ENCODE measurements around the gene GRK7. TPM values are rescaled to one million over a fixed set of nuclear protein-coding genes. Genes with fewer than 3 reads are reported as not detected.
A peak's percentile ranks its signal among the peaks of the same experiment; 100 is the strongest.

The GRK7 gene
- total and polyA plus RNA-seq, 2 of the 13 experiments (the other 11 are each of a cell fraction or from before 2014, with no cell fraction given), result not detected

GRCh38 chr3:141792495-141792894 is 29.3 kb downstream of the GRK7 start:
- intact Hi-C loops (cut with micrococcal nuclease; ENCODE audit: unreplicated experiment), result no loop called here
- Histone ChIP-seq H3K4me1 (ENCODE audit: insufficient read depth, low read length) (peaks cover 22% of the 10 kb centered on the region), H3K79me2 (ENCODE audit: insufficient read depth, low read length) (no peaks in the 10 kb centered on the region), H2AFZ (ENCODE audit: low read length) (no peak overlapping the region), H3K27ac (ENCODE audit: extremely low read length, insufficient read depth, low read length) (no peak overlapping the region), H4K20me1 (ENCODE audit: insufficient read depth, low read length) (no peaks in the 10 kb centered on the region), H3K9me3 (ENCODE audit: low read length) (no peaks in the 10 kb centered on the region), H3K36me3 (replicated peaks in 1 of 2; ENCODE audit: control insufficient read depth in 1 of 2, insufficient read depth in 2 of 2, low read length in 2 of 2) (no peaks in the 10 kb centered on the region), H3K9ac (ENCODE audit: insufficient read depth, low read depth, low read length) (no peak overlapping the region), H3K4me3 (replicated peaks in 1 of 3; ENCODE audit: insufficient read depth in 1 of 3, low read depth in 2 of 3, low read length in 3 of 3) (no peak overlapping the region), H3K27me3 (ENCODE audit: control insufficient read depth in 1 of 2, insufficient read depth in 2 of 2, low read length in 2 of 2) (peaks cover 0 to 6% of the 10 kb centered on the region in 2 experiments; a peak in 1 of 5 replicates), H3K4me2 (ENCODE audit: low read depth, low read length) (no peak overlapping the region)
- ATAC-seq (no peak), FAIRE-seq (no peak), DNase-seq (ENCODE audit: low spot score) (no peak)
- no TSS peak for BruUV-seq (replicated peaks)
- POLR2A ChIA-PET, result no interaction called here
- CTCF ChIA-PET (ENCODE audit: low intra/inter-chr PET ratio, low total read pairs), result no interaction called here
- TF ChIP-seq SKI (IDR thresholded peaks at IDR 0.05; ENCODE audit: partially characterized antibody), result no peak
- 0 out of 2 replicates have a peak, but pooled peaks have one; percentile 13 for TF ChIP-seq CEBPB (IDR thresholded peaks at IDR 0.05; ENCODE audit: borderline replicate concordance, low read depth, low read length)
- 90% methylated on average over 1 of the region's 1 CpG for WGBS (ENCODE audit: low lambda C conversion rate)
- in situ Hi-C loops (cut with HindIII; ENCODE audit: extremely low pct_ligation_motif_present, low pct_unique_long_range_greater_than_20kb), result no loop called here

- no peak overlapping the region for H3K9ac ChIP-seq (ENCODE audit: insufficient read depth, low read depth, low read length)
- DNase-seq (ENCODE audit: low spot score), result no peak
- H3K4me2 ChIP-seq (ENCODE audit: low read depth, low read length), result no peak overlapping the region
- H3K27me3 ChIP-seq (ENCODE audit: control insufficient read depth in 1 of 2, insufficient read depth in 2 of 2, low read length in 2 of 2), result peaks cover 0 to 9% of the 10 kb centered on the region in 2 experiments; a peak in 2 of 5 replicates
- peaks cover 32% of the 10 kb centered on the region for H3K4me1 ChIP-seq (ENCODE audit: insufficient read depth, low read length)
- H4K20me1 ChIP-seq (ENCODE audit: insufficient read depth, low read length), result no peaks in the 10 kb centered on the region
- H3K4me3 ChIP-seq (replicated peaks in 1 of 3; ENCODE audit: insufficient read depth in 1 of 3, low read depth in 2 of 3, low read length in 3 of 3), result no peak overlapping the region
- H2AFZ ChIP-seq (ENCODE audit: low read length), result no peak overlapping the region
- ChIA-PET CTCF (ENCODE audit: low intra/inter-chr PET ratio, low total read pairs) (no interaction called here), POLR2A (no interaction called here)
- 13% methylated on average over 5 of the region's 8 CpGs for WGBS (ENCODE audit: low lambda C conversion rate)
- no TSS peak for BruUV-seq (replicated peaks)
- TF ChIP-seq ATF4 (CRISPR knock-in tag; IDR thresholded peaks at IDR 0.05) (no peak), YY1 (IDR thresholded peaks at IDR 0.05; ENCODE audit: insufficient read depth, insufficient replicate concordance, low read depth, low read length) (no peak), ZNF230 (CRISPR knock-in tag; IDR thresholded peaks at IDR 0.05) (no peak)
- intact Hi-C loops (cut with micrococcal nuclease; ENCODE audit: unreplicated experiment), result no loop called here
- H3K27ac ChIP-seq (ENCODE audit: extremely low read length, insufficient read depth, low read length), result no peak overlapping the region
- in situ Hi-C loops (cut with HindIII; ENCODE audit: extremely low pct_ligation_motif_present, low pct_unique_long_range_greater_than_20kb), result no loop called here
- no peaks in the 10 kb centered on the region for H3K9me3 ChIP-seq (ENCODE audit: low read length)
- no peak for FAIRE-seq
- H3K79me2 ChIP-seq (ENCODE audit: insufficient read depth, low read length), result no peaks in the 10 kb centered on the region
- H3K36me3 ChIP-seq (replicated peaks in 1 of 2; ENCODE audit: control insufficient read depth in 1 of 2, insufficient read depth in 2 of 2, low read length in 2 of 2), result no peaks in the 10 kb centered on the region
- no peak for ATAC-seq
Measured at GRCh38 chr3:141793476-141794260, 30.5 kb downstream of the GRK7 start.
